Large intestine (tissue), 12 donors: ENCODE results near the gene FAM13A. TPM values are rescaled to one million over a fixed set of nuclear protein-coding genes. Genes with fewer than 3 reads are reported as not detected.

Source experiments
- DNase-seq, 2 donors: peaks; one replicate each; pipeline versions ENCODE4 v3.0.0 to v3.0.0-alpha.2; 2013
- H3K27ac ChIP-seq: one replicate; pipeline ENCODE4 v1.5.1; 2013; ENCODE audit warnings: low read length
- H3K27me3 ChIP-seq: 2 replicates; pipeline ENCODE4 v1.6.1; 2013; ENCODE audit warnings: low read length; ENCODE audit not compliant: control insufficient read depth, insufficient read depth
- H3K36me3 ChIP-seq: 2 replicates; pipeline ENCODE4 v1.6.1; 2013; ENCODE audit warnings: low read length; ENCODE audit not compliant: control insufficient read depth, insufficient read depth
- H3K4me1 ChIP-seq: one replicate; pipeline ENCODE4 v1.6.1; 2013; ENCODE audit warnings: low read length; ENCODE audit not compliant: control insufficient read depth, insufficient read depth
- H3K4me3 ChIP-seq: one replicate; pipeline ENCODE4 v1.5.1; 2013; ENCODE audit warnings: low read length
- H3K9me3 ChIP-seq: one replicate; pipeline ENCODE4 v1.6.1; 2013; ENCODE audit warnings: mild to moderate bottlenecking, low read depth, low read length, moderate library complexity; ENCODE audit not compliant: control insufficient read depth
- WGBS: methylation state at CpG from one replicate; pipeline ENCODE4 v1.1.5; 2013; ENCODE audit warnings: low lambda C conversion rate; ENCODE audit not compliant: insufficient coverage; 5-methylcytosine and 5-hydroxymethylcytosine counted together
- long read RNA-seq, 11 donors: transcript quantifications; one replicate each; lab custom pipeline, GENCODE V29; 2026
- polyA plus RNA-seq: library from polyadenylated mRNA; unstranded; fragments of 120-200 nt; gene quantifications from one replicate; pipeline ENCODE4 v1.2.1, GENCODE V29; 2013

FAM13A gene
- 151 TPM for polyA plus RNA-seq
- long read RNA-seq, donor 1, full-length matches to known transcripts, result 1 of 1 reads
- long read RNA-seq, donor 1, partial matches to known transcripts, result 0 of 1 reads
- long read RNA-seq, donor 1, other reads (novel, unspliced or antisense), result 0 of 1 reads
- long read RNA-seq, donor 2, transcript FAM13A-212 (18 exons, 3,169 nt), result major isoform, 5 of 6 reads
- long read RNA-seq, donor 2, partial matches to known transcripts, result 0 of 6 reads
- long read RNA-seq, donor 2, other reads (novel, unspliced or antisense), result 0 of 6 reads
- long read RNA-seq, donor 3, full-length matches to known transcripts, result 8 of 15 reads
- long read RNA-seq, donor 3, partial matches to known transcripts, result 7 of 15 reads
- long read RNA-seq, donor 3, other reads (novel, unspliced or antisense), result 0 of 15 reads
- long read RNA-seq, donor 4, result 0 reads
- long read RNA-seq, donor 5, partial matches to known transcripts, result 0 of 1 reads
- long read RNA-seq, donor 5, other reads (novel, unspliced or antisense), result 0 of 1 reads
- long read RNA-seq, donor 6, partial matches to known transcripts, result 5 of 11 reads
- long read RNA-seq, donor 6, other reads (novel, unspliced or antisense), result 0 of 11 reads
- long read RNA-seq, donor 7, result 0 reads
- long read RNA-seq, donor 8, partial matches to known transcripts, result 12 of 19 reads
- long read RNA-seq, donor 8, other reads (novel, unspliced or antisense), result 0 of 19 reads
- long read RNA-seq, donor 9, transcript FAM13A-212 (18 exons, 3,169 nt), result major isoform, 5 of 6 reads
- long read RNA-seq, donor 9, partial matches to known transcripts, result 0 of 6 reads
- long read RNA-seq, donor 9, other reads (novel, unspliced or antisense), result 0 of 6 reads
- long read RNA-seq, donor 10, transcript FAM13A-212 (18 exons, 3,169 nt), result major isoform, 10 of 30 reads
- long read RNA-seq, donor 10, transcript FAM13A-214 (2 exons, 2,286 nt), result minor isoform, 5 of 30 reads
- long read RNA-seq, donor 10, partial matches to known transcripts, result 5 of 30 reads
- long read RNA-seq, donor 10, other reads (novel, unspliced or antisense), result 8 of 30 reads
- long read RNA-seq, donor 11, partial matches to known transcripts, result 5 of 11 reads
- long read RNA-seq, donor 11, other reads (novel, unspliced or antisense), result 0 of 11 reads

GRCh38 chr4:89056953-89057398 is at the start of gene FAM13A:
Gene FAM13A (minus strand): TSS chr4:89057185. CDS start chr4:89056964, 221 bp downstream.
- Histone ChIP-seq H3K4me1 (peaks cover 8% of the 10 kb centered on the region), H3K9me3 (no peaks in the 10 kb centered on the region), H3K27me3 (no peaks in the 10 kb centered on the region), H3K36me3 (no peaks in the 10 kb centered on the region), H3K27ac (peak within 1 kb of the TSS; percentile 63), H3K4me3 (peak within 1 kb of the TSS; percentile 49)
- WGBS, result no CpG with 5 or more reads among the region's 9 CpGs
- DNase-seq, result peak; percentile 91 to 94

GRCh38 chr4:89105726-89106125 is 48.7 kb upstream of the FAM13A start:
- no peaks in the 10 kb centered on the region for H3K4me1 ChIP-seq
- H3K27ac ChIP-seq, result no peak overlapping the region
- H3K9me3 ChIP-seq, result peaks cover 4% of the 10 kb centered on the region
- peaks cover 1% of the 10 kb centered on the region for H3K27me3 ChIP-seq
- H3K4me3 ChIP-seq, result no peak overlapping the region
- no peaks in the 10 kb centered on the region for H3K36me3 ChIP-seq
- WGBS, result no CpG with 5 or more reads among the region's 6 CpGs
- no peak for DNase-seq

GRCh38 chr4:89101256-89102161 is 44.5 kb upstream of the FAM13A start:
- no peaks in the 10 kb centered on the region for H3K4me1 ChIP-seq
- DNase-seq, result no peak
- WGBS, result 93% methylated on average over 2 of the region's 11 CpGs

GRCh38 chr4:89100853-89101252 is 43.9 kb upstream of the FAM13A start:
- Histone ChIP-seq H3K27ac (no peak overlapping the region), H3K4me3 (no peak overlapping the region), H3K9me3 (no peaks in the 10 kb centered on the region), H3K27me3 (no peaks in the 10 kb centered on the region), H3K36me3 (no peaks in the 10 kb centered on the region), H3K4me1 (no peaks in the 10 kb centered on the region)
- 68% methylated on average over 2 of the region's 3 CpGs for WGBS
- no peak for DNase-seq

More at GRCh38 chr4:89101256-89102161, 44.5 kb upstream of the FAM13A start:
- Histone ChIP-seq H3K27ac (no peak overlapping the region), H3K27me3 (no peaks in the 10 kb centered on the region), H3K4me3 (no peak overlapping the region), H3K9me3 (no peaks in the 10 kb centered on the region), H3K36me3 (no peaks in the 10 kb centered on the region)

- H3K36me3 ChIP-seq, result no peaks in the 10 kb centered on the region
- no peak overlapping the region for H3K27ac ChIP-seq
- no peaks in the 10 kb centered on the region for H3K9me3 ChIP-seq
- no peak for DNase-seq
- H3K27me3 ChIP-seq, result no peaks in the 10 kb centered on the region
- WGBS, result no CpG with 5 or more reads among the region's 1 CpG
- H3K4me1 ChIP-seq, result no peaks in the 10 kb centered on the region
- no peak overlapping the region for H3K4me3 ChIP-seq
Observed at GRCh38 chr4:89099471-89099870, 42.5 kb upstream of the FAM13A start.

- no peak for DNase-seq
- Histone ChIP-seq H3K27me3 (no peaks in the 10 kb centered on the region), H3K4me3 (no peak overlapping the region), H3K27ac (no peak overlapping the region), H3K9me3 (no peaks in the 10 kb centered on the region), H3K36me3 (no peaks in the 10 kb centered on the region), H3K4me1 (no peaks in the 10 kb centered on the region)
- 86% methylated on average over 1 of the region's 2 CpGs for WGBS
Observed at GRCh38 chr4:89099034-89099433, 42.0 kb upstream of the FAM13A start.

- no peak overlapping the region for H3K27ac ChIP-seq
- H3K9me3 ChIP-seq, result peaks cover 2% of the 10 kb centered on the region
- H3K27me3 ChIP-seq, result no peaks in the 10 kb centered on the region
- no peak overlapping the region for H3K4me3 ChIP-seq
- DNase-seq, result no peak
- WGBS, result 100% methylated on average over 1 of the region's 1 CpG
- no peaks in the 10 kb centered on the region for H3K4me1 ChIP-seq
- H3K36me3 ChIP-seq, result no peaks in the 10 kb centered on the region
Observed at GRCh38 chr4:89078300-89078699, 21.3 kb upstream of the FAM13A start.

- Histone ChIP-seq H3K9me3 (peaks cover 2% of the 10 kb centered on the region), H3K27ac (no peak overlapping the region), H3K36me3 (no peaks in the 10 kb centered on the region), H3K4me3 (no peak overlapping the region), H3K27me3 (no peaks in the 10 kb centered on the region), H3K4me1 (no peaks in the 10 kb centered on the region)
- no peak for DNase-seq
Observed at GRCh38 chr4:89077761-89078160, 20.8 kb upstream of the FAM13A start.

- Histone ChIP-seq H3K27ac (no peak overlapping the region), H3K27me3 (no peaks in the 10 kb centered on the region), H3K9me3 (peaks cover 2% of the 10 kb centered on the region), H3K4me3 (no peak overlapping the region), H3K4me1 (no peaks in the 10 kb centered on the region), H3K36me3 (no peaks in the 10 kb centered on the region)
- DNase-seq, result no peak
- WGBS, result no CpG with 5 or more reads among the region's 1 CpG
Observed at GRCh38 chr4:89072921-89073320, 15.9 kb upstream of the FAM13A start.
